HG02623 (cell line): Measurements from ENCODE around the gene GFRA1.

Experiments
- ATAC-seq: cut with Tn5 transposase; IDR thresholded peaks from one replicate; pipeline ENCODE4 v1.9.1; 2021; ENCODE audit warnings: moderate library complexity; ENCODE audit not compliant: unreplicated experiment

GFRA1 gene

DNA sequence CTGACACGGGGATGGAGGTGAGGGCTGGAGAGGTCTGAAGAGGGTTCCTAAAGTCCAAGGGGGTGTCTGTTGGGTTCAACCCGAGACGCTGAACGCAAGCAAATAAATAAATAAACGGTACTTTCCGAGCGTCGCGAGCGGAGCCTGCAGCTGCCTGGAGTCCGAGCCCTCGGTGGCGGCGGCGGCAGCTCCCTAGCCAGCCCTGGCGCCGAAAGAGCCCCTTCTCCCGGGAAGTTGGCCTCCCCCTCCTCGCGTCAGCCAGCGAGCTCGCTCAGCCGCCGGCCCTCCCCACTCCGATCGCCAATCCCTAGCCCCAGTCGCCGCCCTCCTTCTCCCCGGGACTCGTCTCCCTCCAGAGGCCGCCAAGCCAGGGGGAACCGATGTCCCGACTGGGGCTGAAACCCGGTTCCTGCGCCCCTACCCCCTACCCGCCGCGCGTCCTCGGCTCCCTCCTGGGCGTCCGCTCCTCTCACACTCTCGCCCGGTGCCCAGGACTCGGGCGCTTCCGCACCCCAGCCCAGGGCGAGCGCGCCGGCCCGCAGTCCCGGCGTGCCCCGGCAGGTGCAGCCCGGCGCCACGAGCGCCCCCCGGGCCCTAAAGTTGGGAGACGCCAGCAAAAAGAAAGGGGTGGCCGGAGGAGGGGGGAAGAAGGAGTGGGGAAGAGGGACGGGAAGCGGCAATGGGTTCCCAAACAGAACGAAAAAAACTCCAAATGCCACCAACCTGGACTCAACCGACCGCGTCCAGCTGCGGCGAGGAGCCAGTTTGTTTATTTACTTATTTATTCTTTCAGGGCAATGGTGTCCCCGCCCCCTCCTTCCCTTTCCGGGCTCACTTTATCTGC lies at the start of gene GFRA1:
Gene GFRA1 (minus strand): TSS at position 767 of the 844 bp plus-strand sequence. CDS start 1,177 bp downstream, outside the sequence.
- ATAC-seq: no peak

GRCh38 chr10:116316503-116316902 lies 43.5 kb upstream of the GFRA1 start:
- no peak for ATAC-seq

DNA sequence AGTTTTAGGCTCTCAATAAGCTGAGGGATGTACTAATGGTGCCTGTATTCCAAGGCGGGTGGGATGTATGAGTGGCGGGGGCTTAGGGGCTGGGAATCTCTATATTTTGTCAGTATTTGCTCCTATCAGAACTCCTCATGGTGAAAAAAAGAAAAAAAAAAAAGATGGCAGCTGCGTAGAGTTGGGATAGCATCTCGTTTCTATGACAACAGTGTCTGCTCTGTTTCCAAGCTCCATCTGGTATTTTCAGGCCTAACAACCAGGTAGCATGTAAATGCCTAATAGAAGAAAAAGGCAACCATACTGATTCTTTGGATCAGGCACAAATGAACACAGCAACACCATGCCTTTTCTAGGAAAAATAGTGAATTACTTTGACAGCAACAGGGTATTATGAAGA lies 39.5 kb upstream of the GFRA1 start:
- ATAC-seq: no peak

DNA sequence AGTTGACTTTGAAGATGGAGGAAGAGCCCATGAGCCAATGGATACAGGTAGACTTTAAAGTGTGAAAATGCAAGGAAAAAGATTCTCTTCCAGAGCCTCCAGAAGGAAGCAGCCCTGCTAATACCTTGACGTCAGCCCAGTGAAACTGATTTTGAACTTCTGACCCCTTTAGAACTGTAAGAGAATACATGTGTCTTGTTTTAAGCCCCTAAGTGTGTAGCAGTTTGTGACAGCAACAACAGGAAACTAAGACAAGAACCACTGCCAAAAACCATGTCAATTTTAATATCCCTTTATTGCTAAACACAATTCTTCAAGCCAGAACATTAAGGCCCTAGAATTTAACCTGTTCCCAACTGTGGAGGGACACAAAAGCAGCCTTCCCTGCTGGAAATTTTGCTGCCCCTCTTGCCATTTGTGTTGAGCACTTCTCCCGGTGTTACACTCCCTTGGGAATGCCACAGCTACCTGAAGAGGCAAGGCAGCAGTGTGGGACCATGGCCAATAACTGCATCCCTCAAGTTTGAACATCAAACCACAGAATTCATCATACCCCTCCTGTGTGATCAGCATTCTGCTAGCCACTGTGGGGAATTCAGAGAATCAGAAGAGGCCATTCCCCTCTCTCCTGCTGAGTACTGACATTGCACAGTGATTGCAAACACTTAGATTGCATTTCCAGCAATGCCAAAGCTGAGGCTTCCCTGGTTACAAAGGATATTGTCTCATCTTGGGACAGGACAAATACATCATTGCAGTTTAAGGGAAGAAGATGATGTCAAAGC lies 38.9 kb upstream of the GFRA1 start:
- ATAC-seq: no peak

- no peak for ATAC-seq
Measured at GRCh38 chr10:116311016-116311415, 38.0 kb upstream of the GFRA1 start.

DNA sequence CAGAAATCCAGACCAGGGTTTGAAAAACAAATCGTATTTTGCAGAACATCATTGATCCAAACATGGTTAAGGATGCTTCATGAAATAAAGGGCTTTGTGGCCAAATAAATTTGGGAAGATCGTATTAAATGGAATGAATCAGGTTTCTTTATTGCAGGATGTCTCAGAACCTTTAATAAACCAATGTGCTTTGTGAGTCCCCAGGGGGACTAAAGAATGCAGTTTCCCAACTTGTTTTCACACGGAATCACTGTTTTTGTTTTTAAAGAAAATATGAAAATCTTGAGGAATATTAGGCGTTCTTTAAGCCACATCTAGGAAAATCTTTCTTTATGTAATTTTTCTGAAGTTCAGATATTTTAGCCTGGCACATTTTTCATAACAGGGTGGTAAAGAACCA lies 34.4 kb upstream of the GFRA1 start:
- ATAC-seq: no peak

GRCh38 chr10:116306847-116307246 lies 33.8 kb upstream of the GFRA1 start:
- ATAC-seq: no peak

GRCh38 chr10:116304923-116305322 lies 31.9 kb upstream of the GFRA1 start:
- ATAC-seq: no peak

DNA sequence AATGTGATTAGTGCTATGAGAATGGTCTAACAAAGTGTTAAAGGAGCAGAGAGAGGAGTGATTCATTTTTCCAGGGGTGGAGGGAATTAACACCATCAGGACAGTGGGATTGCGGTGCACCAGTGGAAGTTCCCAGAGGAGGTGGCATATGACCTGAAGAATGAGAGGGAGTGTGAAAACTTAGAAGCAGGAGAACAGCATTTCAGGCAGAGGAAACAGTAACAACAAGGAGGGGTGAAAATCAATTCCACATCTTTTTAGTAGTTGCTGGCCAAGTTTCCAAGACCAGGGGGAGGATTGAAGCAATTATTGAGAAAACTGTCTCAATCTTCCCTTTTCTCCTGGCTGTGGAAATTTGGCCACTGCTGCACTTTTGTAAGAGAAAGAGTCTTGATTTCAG lies 27.5 kb upstream of the GFRA1 start:
- ATAC-seq: no peak

DNA sequence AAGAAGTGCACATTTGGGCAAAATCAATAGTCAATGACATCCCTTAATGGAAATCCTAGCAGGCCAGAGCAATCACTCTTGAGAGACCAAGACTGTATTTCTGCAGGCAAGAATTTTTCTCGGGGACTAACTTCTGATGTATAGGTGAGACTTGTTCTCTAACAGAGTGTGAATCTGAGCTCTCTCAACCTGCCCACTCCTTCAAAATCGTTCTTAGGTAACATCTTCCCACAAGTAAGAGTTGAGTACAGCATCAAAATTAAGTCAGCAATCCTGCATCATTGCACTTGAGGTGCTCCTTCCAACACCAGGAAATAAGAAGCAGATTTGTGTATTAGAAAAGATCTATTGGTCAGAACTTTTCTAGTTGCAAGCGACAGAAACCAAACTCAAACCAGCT lies 25.6 kb upstream of the GFRA1 start:
- ATAC-seq: no peak

- ATAC-seq: no peak
Measured at GRCh38 chr10:116296291-116296721, 23.3 kb upstream of the GFRA1 start.

- ATAC-seq: no peak
Measured at GRCh38 chr10:116292493-116292892, 19.5 kb upstream of the GFRA1 start.

GRCh38 chr10:116289652-116290051 lies 16.6 kb upstream of the GFRA1 start:
- no peak for ATAC-seq

DNA sequence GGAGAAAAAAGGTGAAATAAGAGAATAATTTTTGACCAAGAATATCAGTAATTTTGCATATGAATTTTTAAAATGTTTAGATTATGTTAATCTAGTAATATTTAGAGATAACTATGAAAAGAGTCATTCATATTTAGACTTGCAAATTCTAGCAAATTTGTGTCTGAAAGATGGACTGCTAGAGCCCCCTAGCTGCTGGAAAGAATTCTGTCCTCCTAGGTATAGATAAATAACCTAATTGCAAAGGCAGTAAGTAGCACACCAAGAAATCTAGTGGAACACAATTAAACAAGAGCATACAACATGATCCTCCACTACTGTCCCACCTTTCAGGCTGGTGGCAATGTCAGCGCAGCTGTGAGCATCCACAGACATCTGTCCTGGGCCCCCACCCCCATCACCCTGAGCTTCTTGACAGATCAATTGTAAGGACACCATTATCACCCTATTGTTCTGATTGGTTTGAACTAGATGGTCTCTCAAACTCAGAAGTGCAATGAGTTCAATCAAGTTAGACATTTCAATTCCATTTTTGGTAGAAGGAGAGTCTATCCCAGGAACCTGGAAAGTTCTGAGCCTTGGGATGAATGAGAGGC lies 15.0 kb upstream of the GFRA1 start:
- ATAC-seq: no peak

- no peak for ATAC-seq
Measured at GRCh38 chr10:116286626-116287200, 13.7 kb upstream of the GFRA1 start.

DNA sequence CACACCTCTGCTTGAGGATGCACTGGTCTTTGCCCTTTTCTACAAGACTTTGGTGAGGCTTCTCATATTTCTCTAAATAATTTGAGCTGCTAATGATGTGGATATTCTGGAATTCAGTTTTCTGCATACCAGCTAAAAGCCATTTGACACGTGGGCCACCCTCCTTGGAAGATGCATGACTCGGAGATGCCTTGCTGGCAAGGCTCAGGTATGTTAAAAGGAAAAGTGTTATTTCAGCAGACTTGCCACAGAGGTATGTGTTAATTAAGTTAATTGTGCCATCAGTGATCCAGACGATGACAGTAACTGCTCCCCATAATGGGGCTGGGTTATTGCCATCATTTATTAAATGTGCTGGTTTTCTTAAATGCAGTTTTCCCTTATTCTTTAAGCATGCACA lies 8.8 kb upstream of the GFRA1 start:
- ATAC-seq: no peak

DNA sequence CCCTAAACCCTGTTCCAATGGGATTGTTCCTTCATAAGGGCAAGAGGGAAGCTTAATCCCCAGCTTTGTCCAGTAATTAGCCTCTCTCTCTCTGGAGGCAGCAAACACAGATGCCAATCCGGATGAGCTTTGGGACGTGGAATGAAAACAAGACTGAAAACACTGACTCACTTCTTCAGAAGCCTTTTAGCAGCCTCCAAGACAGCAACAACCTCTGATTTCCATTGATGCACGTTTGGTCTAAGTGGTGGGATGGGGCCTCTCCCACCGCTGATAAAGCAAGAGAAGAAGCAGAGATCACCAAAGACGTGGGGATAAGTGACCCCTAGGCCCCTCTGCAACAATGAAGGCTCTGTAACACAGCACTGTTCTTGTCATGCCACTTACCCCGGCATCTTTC lies 5.8 kb upstream of the GFRA1 start:
- ATAC-seq: no peak

DNA sequence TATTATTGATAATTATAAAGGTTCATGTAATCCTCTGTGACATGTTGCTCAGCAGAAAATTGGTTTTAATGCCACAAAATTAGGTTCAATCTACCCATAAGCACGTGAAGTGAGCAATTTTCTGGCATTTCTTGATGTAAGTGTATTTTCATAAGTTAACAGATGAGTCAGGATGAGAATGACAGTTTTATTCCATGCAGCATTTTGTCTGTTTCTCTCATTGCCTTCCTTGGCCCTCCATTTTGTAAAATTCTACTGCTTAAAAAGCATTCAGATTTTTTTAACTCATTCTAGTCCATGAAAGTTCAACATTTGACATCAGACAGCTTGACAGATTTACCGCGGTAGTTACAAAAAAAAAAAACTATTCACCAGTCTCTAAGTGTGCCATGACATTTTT lies 4.0 kb upstream of the GFRA1 start:
- no peak for ATAC-seq

DNA sequence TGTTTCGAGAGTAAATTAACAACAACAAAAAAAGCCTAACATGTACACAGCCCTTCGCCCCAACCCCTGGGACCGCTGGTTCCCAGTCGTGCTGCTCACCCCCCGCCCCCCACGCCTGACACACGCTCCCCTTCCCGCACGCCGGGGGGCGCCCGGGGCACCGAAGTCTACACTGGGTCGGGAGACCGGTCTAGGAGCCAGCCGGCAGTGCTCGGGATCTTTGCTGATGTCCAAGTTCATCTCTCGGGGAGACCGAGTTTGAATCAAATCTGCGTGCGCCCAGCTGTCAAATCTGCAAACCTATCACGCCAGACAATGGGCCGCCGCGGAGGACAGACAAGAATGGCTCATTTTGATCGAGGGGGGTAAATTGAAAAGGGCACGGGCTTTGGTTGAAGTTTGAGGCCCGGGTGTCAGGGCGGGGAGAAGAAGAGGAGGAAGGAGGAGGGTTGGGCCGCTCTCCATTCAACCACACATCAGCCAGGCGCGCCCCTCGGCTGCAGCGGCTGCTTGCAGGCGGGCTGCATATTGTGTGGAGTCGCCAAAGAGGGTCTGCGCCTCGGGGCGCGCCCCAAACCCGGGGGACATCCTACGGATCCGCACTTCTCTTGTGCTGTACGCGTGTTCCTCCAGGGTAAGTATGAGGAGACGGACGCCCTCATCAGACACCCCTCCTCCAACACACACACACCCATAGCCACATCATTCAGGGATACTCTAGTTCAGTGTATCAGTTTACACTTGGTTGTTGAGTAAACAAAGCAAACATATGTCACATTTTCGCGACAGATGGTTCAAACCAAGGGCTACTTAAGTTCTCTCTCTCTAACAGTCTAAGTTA lies 1.3 kb upstream of the GFRA1 start:
- ATAC-seq: no peak

- ATAC-seq: no peak
Measured at GRCh38 chr10:116271593-116272439, 1.2 kb downstream of the GFRA1 start.
